Activated CD4-positive, CD25-positive, alpha-beta regulatory T cell treated with anti-CD3 and anti-CD28 coated beads, Interleukin-2, amount 50 U/mL, for 24 hours (primary cell): ENCODE results near the gene PSG1.
"Not testable (repeated sequence)": the region's sequence is repeated elsewhere in the genome, so short reads cannot be mapped to it uniquely, and the experiment has no call there.

ENCODE experiments used
- ATAC-seq, 2 donors: fragments of 150-1000 bp; cut with Tn5 transposase; one replicate each; pipeline ENCODE4 v1.10.0; 2021; ENCODE audit warnings: mild to moderate bottlenecking in 1 of 2, moderate library complexity in 1 of 2

PSG1 gene

GRCh38 chr19:42819960-42820650, 59.4 kb downstream of the PSG1 start:
- ATAC-seq, result not testable (repeated sequence)

GRCh38 chr19:42816894-42817293, 62.6 kb downstream of the PSG1 start:
- no peak for ATAC-seq
